ENCODE measurements around the gene RHOB. TPM values are rescaled to one million over a fixed set of nuclear protein-coding genes. Genes with fewer than 3 reads are reported as not detected.

RHOB gene
- total and polyA plus RNA-seq, 2 donors (not counting 1 experiment from before 2014, with no cell fraction given) = 63.0 to 1,037 TPM

GRCh38 chr2:20436716-20437470 is 10.0 kb upstream of the RHOB start:
- intact Hi-C loops (cut with micrococcal nuclease) = no loop called here
- Histone ChIP-seq H3K4me3 (ENCODE audit: control extremely low read depth in 1 of 5, extremely low read depth in 1 of 5, insufficient read depth in 1 of 5, low read depth in 2 of 5, low read length in 4 of 5) (no peak overlapping the region), H3K27ac (ENCODE audit: low read length in 2 of 2) (no peak overlapping the region), H3K27me3 (replicated peaks in 1 of 4; ENCODE audit: control extremely low read depth in 1 of 4, control insufficient read depth in 3 of 4, insufficient read depth in 4 of 4, low read length in 3 of 4) (peaks cover 0 to 8% (median 3%) of the 10 kb centered on the region in 4 experiments), H3K79me2 (ENCODE audit: control insufficient read depth, insufficient read depth, low read length) (no peaks in the 10 kb centered on the region), H3K36me3 (replicated peaks in 1 of 2; ENCODE audit: control extremely low read depth in 1 of 2, control insufficient read depth in 1 of 2, extremely low read depth in 1 of 2, insufficient read depth in 2 of 2, low read length in 1 of 2) (no peaks in the 10 kb centered on the region), H4K20me1 (ENCODE audit: control insufficient read depth, insufficient read depth, low read length, poor library complexity, severe bottlenecking) (no peaks in the 10 kb centered on the region), H3K9ac (ENCODE audit: low read length) (no peak overlapping the region), H3K4me2 (replicated peaks; ENCODE audit: low read depth, low read length, poor library complexity, severe bottlenecking) (no peak overlapping the region), H2AFZ (ENCODE audit: insufficient read depth, low read depth, low read length, poor library complexity, severe bottlenecking) (no peak overlapping the region), H3K9me3 (ENCODE audit: control extremely low read depth in 1 of 3, control insufficient read depth in 2 of 3, insufficient read depth in 1 of 3, low read length in 2 of 3) (peaks cover 0 to 3% (median 0%) of the 10 kb centered on the region in 3 donors), H3K4me1 (ENCODE audit: control insufficient read depth in 2 of 2, insufficient read depth in 2 of 2, low read length in 2 of 2) (no peaks in the 10 kb centered on the region)
- no peaks in the 10 kb centered on the region for H3K4me1 Mint-ChIP-seq
- peaks cover 22% of the 10 kb centered on the region for H3K27me3 Mint-ChIP-seq
- no peaks in the 10 kb centered on the region for H3K9me3 Mint-ChIP-seq (ENCODE audit: insufficient read depth)
- no peak overlapping the region for H3K27ac Mint-ChIP-seq
- no peak for TF ChIP-seq CTCF (IDR thresholded peaks at IDR 0.05)
- no peak overlapping the region for H3K4me3 Mint-ChIP-seq
- ATAC-seq (ENCODE audit: low read depth) = no peak
- DNase-seq = no peak
- ChIA-PET POLR2A (no interaction called here), CTCF (interaction anchor here (1.2 to 7.0 kb wide), 7 partner anchors 10 to 225 kb away, joined by 3 to 77 read pairs (median 5); partner anchors contain the start of genes HS1BP3 and RHOB)
- 87% methylated on average over 4 of the region's 7 CpGs for WGBS (ENCODE audit: insufficient coverage)

- no peak for DNase-seq
- no peak for TF ChIP-seq CTCF (IDR thresholded peaks at IDR 0.05)
- no peak for TF ChIP-seq EZH2 (IDR thresholded peaks at IDR 0.05; ENCODE audit: borderline replicate concordance, insufficient read depth, low read depth, low read length, poor library complexity, severe bottlenecking)
- H3K4me2 ChIP-seq (replicated peaks; ENCODE audit: low read depth, low read length, poor library complexity, severe bottlenecking) = no peak overlapping the region
- Mint-ChIP-seq H3K4me3 (no peak overlapping the region), H3K27me3 (peaks cover 22% of the 10 kb centered on the region), H3K4me1 (no peaks in the 10 kb centered on the region), H3K27ac (no peak overlapping the region), H3K9me3 (ENCODE audit: insufficient read depth) (no peaks in the 10 kb centered on the region)
- no peak for ATAC-seq (ENCODE audit: low read depth)
- no peaks in the 10 kb centered on the region for H3K36me3 ChIP-seq (replicated peaks in 1 of 2; ENCODE audit: control extremely low read depth in 1 of 2, control insufficient read depth in 1 of 2, extremely low read depth in 1 of 2, insufficient read depth in 2 of 2, low read length in 1 of 2)
- H3K27me3 ChIP-seq (replicated peaks in 1 of 4; ENCODE audit: control extremely low read depth in 1 of 4, control insufficient read depth in 3 of 4, insufficient read depth in 4 of 4, low read length in 3 of 4) = peaks cover 0 to 8% (median 0%) of the 10 kb centered on the region in 4 experiments
- no peaks in the 10 kb centered on the region for H3K79me2 ChIP-seq (ENCODE audit: control insufficient read depth, insufficient read depth, low read length)
- POLR2A ChIA-PET = interaction anchor here (0.9 kb wide), 1 partner anchor 11 kb away, joined by 4 read pairs; no protein-coding TSS in a partner anchor
- CTCF ChIA-PET = interaction anchor here (1.0 to 7.0 kb wide), 12 partner anchors 15 to 223 kb away, joined by 3 to 77 read pairs (median 8); partner anchors contain the start of gene HS1BP3
- no peaks in the 10 kb centered on the region for H4K20me1 ChIP-seq (ENCODE audit: control insufficient read depth, insufficient read depth, low read length, poor library complexity, severe bottlenecking)
- 69% methylated on average over 4 of the region's 7 CpGs for WGBS (ENCODE audit: insufficient coverage)
- H3K4me3 ChIP-seq (ENCODE audit: control extremely low read depth in 1 of 5, extremely low read depth in 1 of 5, insufficient read depth in 1 of 5, low read depth in 2 of 5, low read length in 4 of 5) = no peak overlapping the region
- H3K4me1 ChIP-seq (ENCODE audit: control insufficient read depth in 2 of 2, insufficient read depth in 2 of 2, low read length in 2 of 2) = no peaks in the 10 kb centered on the region
- no peak overlapping the region for H2AFZ ChIP-seq (ENCODE audit: insufficient read depth, low read depth, low read length, poor library complexity, severe bottlenecking)
- H3K9me3 ChIP-seq (ENCODE audit: control extremely low read depth in 1 of 3, control insufficient read depth in 2 of 3, insufficient read depth in 1 of 3, low read length in 2 of 3) = no peaks in the 10 kb centered on the region
- no peak overlapping the region for H3K9ac ChIP-seq (ENCODE audit: low read length)
- intact Hi-C loops (cut with micrococcal nuclease) = no loop called here
- no peak overlapping the region for H3K27ac ChIP-seq (ENCODE audit: low read length in 2 of 2)
Measured at GRCh38 chr2:20438334-20439192, 8.3 kb upstream of the RHOB start.
